ENCODE data around the gene RFX6.
"Not testable (repeated sequence)": the region's sequence is repeated elsewhere in the genome, so short reads cannot be mapped to it uniquely, and the experiment has no call there.

RFX6 gene

DNA sequence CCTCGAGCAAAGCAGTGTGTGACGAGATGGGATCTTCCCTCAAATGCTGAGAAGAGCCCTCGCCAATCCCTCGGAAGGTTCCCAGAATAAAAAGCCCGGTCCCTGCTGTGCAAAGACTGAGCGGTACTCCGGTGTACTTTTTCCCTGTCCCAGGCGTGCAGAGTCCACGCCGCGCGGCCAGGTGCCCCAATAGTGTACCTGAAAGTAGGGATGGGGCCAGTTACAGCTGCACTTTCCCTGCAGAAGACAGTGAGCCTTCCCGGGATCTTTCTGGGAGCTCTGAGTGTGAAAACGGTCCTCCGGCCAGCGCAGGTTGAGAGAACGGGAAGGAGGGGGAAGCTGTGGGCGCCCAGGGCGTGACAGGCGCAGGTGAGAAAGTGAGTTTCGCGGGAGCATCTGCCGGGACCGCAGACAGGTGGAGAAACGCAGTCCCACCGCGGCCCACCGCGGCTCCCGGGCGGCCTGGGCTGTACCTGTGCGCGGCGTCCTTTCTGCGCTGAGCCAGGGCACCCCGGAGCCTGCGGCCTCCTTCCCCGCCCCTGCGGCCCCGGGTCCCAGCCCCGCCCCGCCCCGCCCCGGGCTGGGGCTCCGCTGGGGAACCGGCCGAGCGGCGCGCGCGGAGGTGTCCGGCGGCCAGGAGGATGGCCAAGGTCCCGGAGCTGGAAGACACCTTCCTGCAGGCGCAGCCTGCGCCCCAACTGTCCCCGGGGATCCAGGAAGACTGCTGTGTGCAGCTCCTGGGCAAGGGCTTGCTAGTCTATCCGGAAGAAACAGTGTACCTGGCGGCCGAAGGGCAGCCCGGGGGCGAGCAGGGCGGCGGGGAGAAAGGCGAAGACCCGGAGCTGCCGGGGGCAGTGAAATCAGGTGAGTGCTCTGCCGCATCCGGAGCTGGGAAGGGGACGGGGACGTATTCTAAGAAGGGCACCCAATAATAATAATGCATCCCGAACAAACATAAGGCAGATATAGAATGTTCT lies at the start of gene RFX6:
RFX6 (plus strand) TSS at position 608 of the 977 bp plus-strand sequence; CDS start at position 642, 34 bp downstream.
- DNase-seq, result no peak

DNA sequence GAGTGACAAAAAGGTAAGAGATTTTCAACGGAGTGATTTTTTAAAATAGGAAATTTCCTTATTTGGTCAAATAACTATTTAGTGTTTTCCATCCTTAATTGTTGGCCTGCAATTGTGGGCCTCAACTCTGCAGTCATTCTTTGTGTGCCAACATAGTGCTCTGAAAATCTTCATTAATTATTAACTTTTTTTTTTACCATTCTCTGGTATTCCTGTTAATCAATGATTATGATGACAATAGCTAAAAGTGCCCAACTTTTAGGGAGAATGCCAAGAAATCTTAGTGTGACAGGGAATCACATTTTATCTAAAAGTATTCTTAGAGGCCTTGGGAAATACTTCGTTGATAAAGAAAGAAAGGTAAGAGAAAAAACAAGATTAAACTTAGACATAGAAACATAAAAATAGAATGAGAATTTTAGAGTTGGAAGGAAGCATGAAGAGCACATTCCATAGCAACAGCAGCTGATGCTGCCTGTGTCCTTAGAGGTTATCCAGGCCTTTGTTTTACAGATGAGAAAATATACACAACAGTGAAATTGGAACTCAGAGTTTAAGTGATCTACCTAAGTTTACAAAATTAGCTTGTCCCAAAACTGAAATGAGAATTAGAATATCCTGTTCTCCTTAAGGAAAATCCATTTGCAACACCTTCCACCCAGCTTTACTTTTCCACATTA lies 49.3 kb upstream of the RFX6 start:
- DNase-seq, result no peak

DNA sequence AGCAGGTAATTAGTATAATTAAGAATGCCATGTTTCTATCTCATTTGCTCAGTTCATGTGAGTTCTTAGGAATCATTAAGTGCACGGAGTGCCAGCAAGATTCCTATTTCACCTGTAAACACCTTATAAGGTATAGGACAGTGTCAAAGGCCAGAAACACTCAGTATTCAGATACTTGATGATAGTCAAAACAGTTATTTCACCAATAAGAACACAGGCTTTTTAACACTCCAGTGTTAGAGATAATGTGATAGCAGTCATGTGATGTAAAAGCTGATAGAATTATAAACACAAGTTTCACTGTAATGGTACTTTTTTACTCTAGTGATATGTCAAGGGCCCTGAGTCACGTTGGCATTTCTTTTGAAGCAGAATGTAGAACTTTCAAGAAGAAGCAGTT lies 48.1 kb upstream of the RFX6 start, which contains the start of gene GPRC6A:
GPRC6A (minus strand) TSS at position 101 of the 400 bp plus-strand sequence; CDS start at position 31, 70 bp downstream.
- no peak for DNase-seq

- DNase-seq, result not testable (repeated sequence)
Measured at GRCh38 chr6:116834526-116834925, 42.5 kb upstream of the RFX6 start.

DNA sequence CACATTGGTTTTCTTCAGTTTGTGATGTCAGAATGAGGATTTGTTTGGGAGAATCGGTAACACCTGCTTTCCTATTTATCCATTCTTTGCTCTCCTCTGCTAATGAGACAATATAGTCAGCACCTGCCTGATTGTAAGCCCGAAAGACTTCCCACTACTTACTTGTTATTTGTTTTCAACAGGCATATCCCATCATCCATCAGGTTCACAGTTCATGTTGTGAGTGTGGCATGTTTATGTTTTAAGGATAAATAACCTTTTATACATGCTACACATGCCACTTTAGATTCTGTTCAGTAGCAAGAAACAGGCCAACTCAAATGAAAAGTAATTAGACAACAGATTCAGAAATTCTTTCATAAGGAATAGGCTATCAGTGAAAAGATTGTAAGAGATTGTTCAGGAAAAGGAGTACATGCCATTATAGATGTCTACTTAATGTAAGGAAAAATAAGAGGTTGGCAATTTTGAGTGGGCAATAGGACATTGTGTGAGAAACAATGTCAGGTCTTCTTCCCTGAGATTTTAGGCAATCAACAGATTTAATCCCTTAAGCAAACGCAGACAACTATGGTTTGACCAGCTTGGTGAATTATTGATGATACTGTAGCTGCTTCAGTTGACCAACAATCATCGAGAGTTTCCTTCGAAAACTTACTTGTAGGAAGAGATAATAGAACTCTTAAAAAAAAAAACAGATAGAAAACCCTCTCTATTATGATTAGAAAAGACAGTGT lies 40.3 kb upstream of the RFX6 start:
- no peak for DNase-seq

- no peak for DNase-seq
Measured at GRCh38 chr6:116840091-116840490, 37.0 kb upstream of the RFX6 start.

- DNase-seq, result no peak
Measured at GRCh38 chr6:116842459-116842858, 34.6 kb upstream of the RFX6 start.

- no peak for DNase-seq
Measured at GRCh38 chr6:116847227-116847626, 29.8 kb upstream of the RFX6 start.

DNA sequence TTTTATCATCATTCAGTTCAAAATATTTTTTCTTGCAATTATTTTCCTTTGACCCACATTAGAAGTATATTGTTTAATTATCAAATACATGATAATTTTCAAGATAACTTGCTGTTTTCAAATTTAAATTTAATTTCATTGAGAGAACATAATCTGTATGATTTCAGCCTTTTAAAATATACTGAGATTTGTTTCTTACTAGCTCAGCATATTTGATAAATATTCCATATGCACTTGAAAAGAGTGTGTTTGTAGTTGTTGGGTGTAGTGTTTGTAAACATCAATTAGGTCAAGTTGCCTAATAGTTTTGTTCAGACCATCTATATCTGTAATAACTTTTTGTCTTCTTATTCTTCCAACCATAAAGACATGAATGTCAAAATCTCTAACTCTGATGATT lies 19.0 kb upstream of the RFX6 start:
- no peak for DNase-seq

DNA sequence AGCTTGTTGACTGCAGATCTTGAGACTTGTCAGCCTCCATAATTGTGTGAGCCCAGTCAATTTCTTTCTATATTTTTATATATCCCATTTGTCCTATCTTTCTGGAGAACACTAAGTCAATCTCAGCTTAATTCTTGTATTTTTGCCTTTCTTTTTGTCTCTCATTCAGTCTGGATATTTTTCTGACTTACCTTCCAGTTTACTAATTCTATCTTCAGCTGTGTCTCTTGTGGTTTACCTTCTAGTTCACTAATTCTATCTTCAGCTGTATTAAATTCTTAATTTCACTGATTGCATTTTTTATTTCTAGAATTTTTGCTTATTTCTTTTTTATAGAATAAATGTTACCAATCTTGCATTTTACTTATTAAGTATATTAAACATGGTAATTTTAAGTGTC lies 17.8 kb upstream of the RFX6 start:
- DNase-seq, result no peak

DNA sequence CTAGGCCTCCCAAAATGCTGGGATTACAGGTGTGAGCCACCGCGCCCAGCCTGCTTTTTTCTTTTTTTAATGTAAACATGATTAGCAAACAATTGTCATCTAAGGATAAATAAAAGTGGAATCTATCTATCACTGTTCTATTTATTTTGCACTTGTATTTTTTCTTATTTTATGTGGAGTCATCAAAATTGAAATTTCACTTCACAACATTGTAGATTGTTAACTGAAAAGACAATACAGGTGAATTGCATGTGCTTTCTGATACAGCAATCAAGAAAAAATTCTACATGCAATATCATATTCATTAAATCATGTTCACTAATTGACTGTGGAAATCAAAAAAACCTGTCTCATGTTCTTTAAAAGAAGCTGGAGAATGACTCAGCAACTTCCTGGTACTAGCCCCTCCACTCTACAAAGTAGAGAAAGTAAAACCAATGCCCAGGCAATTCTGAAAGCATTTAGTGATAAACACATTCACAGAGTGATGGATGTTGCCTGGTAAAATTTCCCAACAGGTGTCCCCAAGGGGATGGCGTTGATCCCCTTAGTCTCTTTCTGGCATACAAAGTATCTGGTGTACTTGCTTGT lies 10.7 kb upstream of the RFX6 start:
- DNase-seq, result no peak

DNA sequence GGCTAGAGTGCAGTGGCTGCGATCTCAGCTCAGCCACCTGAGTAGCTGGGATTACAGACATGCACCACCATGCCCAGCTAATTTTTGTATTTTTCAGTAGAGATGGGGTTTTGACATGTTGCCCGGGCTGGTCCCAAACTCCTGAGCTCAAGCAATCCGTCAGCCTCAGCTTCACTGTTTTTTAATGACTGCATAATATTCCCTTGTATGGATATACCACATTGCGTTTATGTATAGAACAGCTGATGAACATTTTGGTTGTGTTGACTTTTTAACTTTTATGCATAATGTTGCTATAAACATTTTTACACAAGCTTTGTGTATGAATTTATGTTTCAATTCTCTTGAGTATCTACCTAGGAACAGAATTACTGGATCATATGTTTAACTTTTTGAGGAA lies 4.3 kb upstream of the RFX6 start:
- DNase-seq, result no peak

- no peak for DNase-seq
Measured at GRCh38 chr6:116876107-116876506, 935 bp upstream of the RFX6 start.

GRCh38 chr6:116877743-116878142 lies 701 bp downstream of the RFX6 start:
- DNase-seq, result no peak

DNA sequence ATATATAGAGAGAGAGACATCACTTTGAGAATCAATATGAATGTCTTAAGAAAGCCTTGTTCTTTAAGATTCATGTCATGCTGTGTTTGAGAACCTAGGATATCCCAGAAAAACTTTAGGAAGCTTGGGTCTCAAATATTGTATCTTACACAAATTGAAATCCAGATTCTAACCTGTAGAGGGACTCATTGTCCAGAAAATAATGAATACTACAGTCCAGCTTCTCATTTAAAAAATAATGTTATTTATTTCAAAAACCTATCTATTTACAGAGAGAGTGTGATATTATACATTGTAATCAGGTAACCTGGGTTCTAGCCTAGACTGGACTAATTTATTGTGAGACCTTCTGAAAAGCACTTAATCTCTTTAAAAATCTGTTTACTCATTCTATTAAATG lies 4.2 kb downstream of the RFX6 start:
- DNase-seq, result no peak

DNA sequence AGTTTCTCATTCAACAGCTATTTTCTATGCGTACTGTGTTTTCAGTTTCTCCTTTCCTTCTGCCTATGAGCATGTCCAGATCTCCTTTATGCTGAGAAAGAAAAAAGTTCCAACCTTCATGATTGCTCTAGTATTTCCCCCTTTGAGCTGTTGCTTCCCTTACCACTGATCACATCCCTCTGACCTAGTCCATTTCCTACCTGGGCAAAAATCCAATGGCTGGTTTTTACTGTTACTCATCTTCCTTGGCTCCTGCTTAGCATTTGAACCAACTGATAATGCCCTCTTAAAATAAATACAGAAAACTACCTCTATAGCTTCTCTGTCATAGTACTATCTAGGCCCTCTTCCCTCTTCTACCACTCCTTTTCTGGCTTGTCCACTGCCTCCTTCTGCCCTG lies 6.0 kb downstream of the RFX6 start:
- no peak for DNase-seq

GRCh38 chr6:116884530-116884929 lies 7.5 kb downstream of the RFX6 start:
- no peak for DNase-seq

DNA sequence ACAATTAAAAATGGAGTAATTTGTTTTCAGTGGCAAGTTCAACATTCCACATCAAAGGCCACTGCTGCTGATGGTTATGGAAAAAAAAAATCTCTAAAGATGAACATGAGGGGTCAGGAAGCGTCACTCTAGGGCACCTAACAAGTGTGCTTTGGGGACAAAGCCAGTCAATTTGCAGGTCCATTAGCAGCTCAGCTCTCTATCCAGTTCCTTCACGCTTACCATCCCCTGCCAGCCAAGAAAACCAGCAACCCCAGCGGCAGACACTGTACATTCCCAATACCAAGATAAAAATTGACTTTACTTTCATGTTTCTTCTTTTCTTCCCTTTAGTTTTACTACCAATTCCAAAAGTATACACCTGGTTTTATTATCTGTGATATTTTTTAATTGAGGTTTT lies 10.1 kb downstream of the RFX6 start:
- no peak for DNase-seq

- no peak for DNase-seq
Measured at GRCh38 chr6:116887894-116888293, 10.9 kb downstream of the RFX6 start.

DNA sequence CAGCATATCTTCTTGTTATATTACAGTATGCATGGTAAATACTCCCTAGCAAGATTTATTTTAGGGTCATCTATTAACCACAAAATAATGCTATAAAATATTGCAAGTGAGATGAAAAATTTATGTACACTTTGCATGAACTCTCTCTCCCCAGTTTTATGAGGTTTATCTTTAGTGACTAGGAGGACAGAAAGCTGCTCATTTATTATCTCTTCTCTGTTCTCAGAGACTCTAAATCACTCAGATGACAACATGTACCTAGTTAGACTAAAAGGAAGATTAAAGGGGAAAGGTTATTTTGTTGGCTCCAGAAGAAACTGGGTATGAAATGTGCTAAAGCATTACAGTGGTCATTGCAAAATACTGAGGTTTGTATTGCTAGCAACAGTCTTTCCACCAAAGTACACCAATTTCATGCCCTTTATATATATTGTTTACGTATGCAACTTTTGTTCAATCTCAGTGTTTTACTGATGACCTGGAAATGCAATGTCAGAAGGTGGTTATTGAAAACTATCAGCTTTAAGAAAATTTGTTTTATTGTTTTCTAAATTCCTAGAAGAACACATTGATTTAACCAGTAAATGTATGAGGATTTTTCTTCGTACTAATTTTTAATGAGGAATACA lies 11.8 kb downstream of the RFX6 start:
- DNase-seq, result no peak

GRCh38 chr6:116894669-116895068 lies 17.6 kb downstream of the RFX6 start:
- DNase-seq, result no peak

GRCh38 chr6:116895935-116896334 lies 18.9 kb downstream of the RFX6 start:
- no peak for DNase-seq

Data from CD4-positive, alpha-beta T cell treated with Interleukin-4 for 4 hours (primary cell).